Measurements from ENCODE around the gene RPS6KA2. TPM values are rescaled to one million over a fixed set of nuclear protein-coding genes. Genes with fewer than 3 reads are reported as not detected.

RPS6KA2 gene
- total RNA-seq, 1 experiment from 2014 or later, result 7.2 TPM

GRCh38 chr6:166504100-166504499 is 123.0 kb downstream of the RPS6KA2 start:
- H3K9ac ChIP-seq (ENCODE audit: low read length), result no peak overlapping the region
- DNase-seq, result no peak
- no peaks in the 10 kb centered on the region for H3K9me2 ChIP-seq (replicated peaks; ENCODE audit: insufficient read depth, low read length)
- peaks cover 17% of the 10 kb centered on the region for H3K4me1 ChIP-seq (ENCODE audit: low read length)
- no peak overlapping the region for H3K4me2 ChIP-seq (ENCODE audit: low read depth, low read length, poor library complexity, severe bottlenecking)
- no peak overlapping the region for H3K4me3 ChIP-seq (ENCODE audit: low read length)
- no peaks in the 10 kb centered on the region for H3K27me3 ChIP-seq (ENCODE audit: low read length)
- H4K20me1 ChIP-seq (ENCODE audit: insufficient read depth, low read depth, low read length), result no peaks in the 10 kb centered on the region
- no peak overlapping the region for H3K27ac ChIP-seq (ENCODE audit: low read length)
- no peaks in the 10 kb centered on the region for H3K9me3 ChIP-seq (ENCODE audit: low read length)
- no peaks in the 10 kb centered on the region for H3K36me3 ChIP-seq (ENCODE audit: insufficient read depth, low read length)
- H3K79me2 ChIP-seq (ENCODE audit: low read length), result no peaks in the 10 kb centered on the region
- no peak overlapping the region for H2AFZ ChIP-seq (ENCODE audit: low read length)

DNA sequence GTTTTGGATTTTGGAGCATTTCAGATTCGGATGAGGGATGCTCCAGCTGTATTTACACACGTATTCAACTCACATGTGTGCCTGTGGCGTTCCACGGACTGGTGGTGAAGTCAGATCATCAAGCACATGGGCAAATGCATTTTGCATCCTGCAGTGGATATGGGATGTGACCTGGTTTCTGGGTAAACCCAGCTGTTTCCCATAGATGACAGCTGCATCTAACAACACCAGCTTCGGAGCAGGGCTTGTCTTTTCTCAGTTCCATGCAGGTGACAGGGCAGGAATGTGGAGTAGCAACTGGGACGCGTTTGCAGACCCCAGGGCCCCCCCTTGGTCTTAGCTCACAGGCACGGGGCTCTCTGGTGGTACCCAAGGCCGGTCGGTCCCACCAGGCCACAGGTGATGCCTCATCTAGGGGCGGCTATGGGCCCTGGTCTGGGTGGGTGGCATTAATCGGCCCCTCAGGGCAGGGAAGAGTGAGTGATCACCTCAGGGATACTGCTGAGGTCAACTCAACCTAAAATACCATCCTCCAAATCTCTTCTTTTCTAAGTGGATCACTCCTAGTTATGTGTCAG is 123.8 kb downstream of the RPS6KA2 start:
- no peak overlapping the region for H3K27ac ChIP-seq (ENCODE audit: low read length)
- H3K36me3 ChIP-seq (ENCODE audit: insufficient read depth, low read length), result no peaks in the 10 kb centered on the region
- no peak overlapping the region for H3K4me2 ChIP-seq (ENCODE audit: low read depth, low read length, poor library complexity, severe bottlenecking)
- H3K27me3 ChIP-seq (ENCODE audit: low read length), result no peaks in the 10 kb centered on the region
- DNase-seq, result no peak
- no peaks in the 10 kb centered on the region for H4K20me1 ChIP-seq (ENCODE audit: insufficient read depth, low read depth, low read length)
- H3K4me3 ChIP-seq (ENCODE audit: low read length), result no peak overlapping the region
- peaks cover 17% of the 10 kb centered on the region for H3K4me1 ChIP-seq (ENCODE audit: low read length)
- H3K9ac ChIP-seq (ENCODE audit: low read length), result no peak overlapping the region
- no peaks in the 10 kb centered on the region for H3K9me3 ChIP-seq (ENCODE audit: low read length)
- no peaks in the 10 kb centered on the region for H3K79me2 ChIP-seq (ENCODE audit: low read length)
- H2AFZ ChIP-seq (ENCODE audit: low read length), result no peak overlapping the region
- no peaks in the 10 kb centered on the region for H3K9me2 ChIP-seq (replicated peaks; ENCODE audit: insufficient read depth, low read length)

GRCh38 chr6:166502453-166502852 is 124.6 kb downstream of the RPS6KA2 start:
- Histone ChIP-seq H3K27me3 (ENCODE audit: low read length) (no peaks in the 10 kb centered on the region), H3K9me3 (ENCODE audit: low read length) (no peaks in the 10 kb centered on the region), H3K27ac (ENCODE audit: low read length) (no peak overlapping the region), H3K9ac (ENCODE audit: low read length) (no peak overlapping the region), H2AFZ (ENCODE audit: low read length) (no peak overlapping the region), H3K36me3 (ENCODE audit: insufficient read depth, low read length) (no peaks in the 10 kb centered on the region), H3K79me2 (ENCODE audit: low read length) (no peaks in the 10 kb centered on the region), H4K20me1 (ENCODE audit: insufficient read depth, low read depth, low read length) (no peaks in the 10 kb centered on the region), H3K4me2 (ENCODE audit: low read depth, low read length, poor library complexity, severe bottlenecking) (no peak overlapping the region), H3K9me2 (replicated peaks; ENCODE audit: insufficient read depth, low read length) (no peaks in the 10 kb centered on the region), H3K4me1 (ENCODE audit: low read length) (peaks cover 17% of the 10 kb centered on the region), H3K4me3 (ENCODE audit: low read length) (no peak overlapping the region)
- DNase-seq, result no peak

DNA sequence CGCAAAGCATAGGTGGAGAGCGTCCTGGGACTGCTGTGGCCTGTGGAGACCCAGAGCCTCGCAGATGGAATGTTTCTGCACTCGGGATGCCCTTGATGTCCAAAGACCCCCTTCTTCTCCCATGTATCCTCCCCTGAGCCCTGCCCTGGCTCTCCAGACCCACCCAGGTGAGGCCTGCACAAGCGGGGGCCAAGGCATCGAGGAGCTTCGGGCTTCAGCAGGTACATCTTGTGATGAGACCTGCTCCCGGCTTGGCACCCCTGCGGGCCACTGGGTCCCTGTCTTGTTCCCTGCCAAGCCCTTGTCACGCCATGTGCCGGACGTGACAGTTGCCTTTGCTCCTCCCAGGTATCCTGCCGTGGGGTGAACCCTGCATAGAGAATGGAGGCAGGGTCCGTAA is 125.8 kb downstream of the RPS6KA2 start:
- Histone ChIP-seq H3K27me3 (ENCODE audit: low read length) (no peaks in the 10 kb centered on the region), H4K20me1 (ENCODE audit: insufficient read depth, low read depth, low read length) (no peaks in the 10 kb centered on the region), H3K36me3 (ENCODE audit: insufficient read depth, low read length) (no peaks in the 10 kb centered on the region), H3K4me2 (ENCODE audit: low read depth, low read length, poor library complexity, severe bottlenecking) (no peak overlapping the region), H2AFZ (ENCODE audit: low read length) (no peak overlapping the region), H3K9ac (ENCODE audit: low read length) (no peak overlapping the region), H3K9me3 (ENCODE audit: low read length) (no peaks in the 10 kb centered on the region), H3K79me2 (ENCODE audit: low read length) (no peaks in the 10 kb centered on the region), H3K4me1 (ENCODE audit: low read length) (peaks cover 17% of the 10 kb centered on the region), H3K9me2 (replicated peaks; ENCODE audit: insufficient read depth, low read length) (no peaks in the 10 kb centered on the region), H3K27ac (ENCODE audit: low read length) (no peak overlapping the region), H3K4me3 (ENCODE audit: low read length) (no peak overlapping the region)
- DNase-seq, result no peak

- Histone ChIP-seq H3K4me1 (ENCODE audit: low read length) (peaks cover 14% of the 10 kb centered on the region), H4K20me1 (ENCODE audit: insufficient read depth, low read depth, low read length) (no peaks in the 10 kb centered on the region), H3K4me2 (ENCODE audit: low read depth, low read length, poor library complexity, severe bottlenecking) (no peak overlapping the region), H2AFZ (ENCODE audit: low read length) (no peak overlapping the region), H3K79me2 (ENCODE audit: low read length) (no peaks in the 10 kb centered on the region), H3K9me2 (replicated peaks; ENCODE audit: insufficient read depth, low read length) (no peaks in the 10 kb centered on the region), H3K4me3 (ENCODE audit: low read length) (no peak overlapping the region), H3K9ac (ENCODE audit: low read length) (no peak overlapping the region), H3K27me3 (ENCODE audit: low read length) (no peaks in the 10 kb centered on the region), H3K36me3 (ENCODE audit: insufficient read depth, low read length) (no peaks in the 10 kb centered on the region), H3K9me3 (ENCODE audit: low read length) (no peaks in the 10 kb centered on the region), H3K27ac (ENCODE audit: low read length) (no peak overlapping the region)
- DNase-seq, result no peak
Measured at GRCh38 chr6:166500246-166500645, 126.8 kb downstream of the RPS6KA2 start.

DNA sequence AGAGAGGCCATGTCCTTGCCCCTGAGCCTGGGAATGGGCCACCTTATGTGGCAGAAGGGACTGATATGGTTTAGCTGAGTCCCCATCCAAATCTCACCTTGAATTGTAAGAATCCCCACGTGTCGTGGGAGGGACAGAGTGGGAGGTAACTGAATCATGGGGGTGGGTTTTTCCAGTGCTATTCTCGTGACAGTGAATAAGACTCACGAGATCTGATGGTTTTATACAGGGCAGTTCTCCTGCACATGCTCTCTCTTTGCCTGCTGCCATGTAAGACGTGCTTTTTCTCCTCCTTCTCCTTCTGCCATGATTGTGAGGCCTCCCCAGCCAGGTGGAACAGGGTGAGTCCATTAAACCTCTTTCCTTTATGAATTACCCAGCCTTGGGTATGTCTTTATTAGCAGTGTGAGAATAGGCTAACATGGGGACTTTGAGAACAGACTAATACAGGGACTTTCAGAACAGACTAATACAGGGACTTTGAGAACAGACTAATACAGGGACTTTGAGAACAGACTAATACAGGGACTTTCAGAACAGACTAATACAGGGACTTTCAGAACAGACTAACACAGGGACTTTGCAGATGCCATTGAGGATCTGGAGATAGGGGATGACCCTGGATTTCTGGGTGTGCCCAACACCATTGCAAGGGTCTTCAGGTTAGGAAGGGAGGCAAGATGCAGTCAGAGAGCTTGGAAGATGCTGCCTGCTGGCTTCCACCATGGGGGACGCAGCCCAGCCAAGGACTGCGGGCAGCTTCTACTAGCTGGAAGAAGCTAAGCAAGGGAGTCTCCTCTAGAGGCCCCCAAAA is 127.5 kb downstream of the RPS6KA2 start:
- no peaks in the 10 kb centered on the region for H3K9me2 ChIP-seq (replicated peaks; ENCODE audit: insufficient read depth, low read length)
- peaks cover 7% of the 10 kb centered on the region for H3K4me1 ChIP-seq (ENCODE audit: low read length)
- no peaks in the 10 kb centered on the region for H3K79me2 ChIP-seq (ENCODE audit: low read length)
- H3K9me3 ChIP-seq (ENCODE audit: low read length), result no peaks in the 10 kb centered on the region
- H3K4me2 ChIP-seq (ENCODE audit: low read depth, low read length, poor library complexity, severe bottlenecking), result no peak overlapping the region
- H2AFZ ChIP-seq (ENCODE audit: low read length), result no peak overlapping the region
- no peak overlapping the region for H3K27ac ChIP-seq (ENCODE audit: low read length)
- H3K9ac ChIP-seq (ENCODE audit: low read length), result no peak overlapping the region
- no peaks in the 10 kb centered on the region for H3K36me3 ChIP-seq (ENCODE audit: insufficient read depth, low read length)
- no peak overlapping the region for H3K4me3 ChIP-seq (ENCODE audit: low read length)
- no peaks in the 10 kb centered on the region for H4K20me1 ChIP-seq (ENCODE audit: insufficient read depth, low read depth, low read length)
- H3K27me3 ChIP-seq (ENCODE audit: low read length), result no peaks in the 10 kb centered on the region
- no peak for DNase-seq

DNA sequence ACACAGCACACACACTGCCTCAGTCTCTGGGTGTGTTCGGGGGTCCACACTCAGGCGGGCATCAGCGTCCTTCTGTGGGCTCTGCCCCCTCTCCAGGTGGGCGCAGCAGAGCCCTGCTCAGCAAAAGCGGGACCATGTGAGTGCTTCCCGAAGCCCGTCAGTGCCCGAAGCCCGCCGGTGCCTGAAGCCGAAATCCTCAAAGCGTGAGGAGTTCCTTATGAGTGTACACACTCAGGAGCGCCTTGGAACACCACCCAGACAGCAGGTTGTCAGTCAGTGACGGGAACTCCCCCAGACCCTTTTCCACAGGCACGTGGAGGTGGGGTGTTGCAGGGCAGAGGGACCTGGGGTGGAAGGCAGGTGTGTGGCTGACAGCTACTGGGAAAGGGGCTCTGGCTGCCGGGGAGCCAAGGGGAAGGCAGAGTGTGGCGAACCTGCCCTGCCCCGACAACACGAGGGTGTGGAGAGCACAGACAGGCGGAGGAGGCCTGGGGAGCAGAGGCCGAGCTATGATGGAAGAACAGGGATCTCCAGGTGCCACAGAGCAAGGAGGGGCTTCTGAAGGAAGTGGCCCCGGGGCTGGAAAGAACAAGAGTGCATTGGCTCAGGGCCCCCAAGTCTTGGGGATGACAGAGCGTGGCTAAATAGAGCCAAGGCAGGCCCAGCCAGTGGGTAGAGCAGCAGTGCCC is 128.2 kb downstream of the RPS6KA2 start:
- Histone ChIP-seq H2AFZ (ENCODE audit: low read length) (no peak overlapping the region), H3K4me2 (ENCODE audit: low read depth, low read length, poor library complexity, severe bottlenecking) (no peak overlapping the region), H3K4me3 (ENCODE audit: low read length) (no peak overlapping the region), H3K9me2 (replicated peaks; ENCODE audit: insufficient read depth, low read length) (no peaks in the 10 kb centered on the region), H3K36me3 (ENCODE audit: insufficient read depth, low read length) (no peaks in the 10 kb centered on the region), H4K20me1 (ENCODE audit: insufficient read depth, low read depth, low read length) (no peaks in the 10 kb centered on the region), H3K27ac (ENCODE audit: low read length) (no peak overlapping the region), H3K27me3 (ENCODE audit: low read length) (no peaks in the 10 kb centered on the region), H3K9ac (ENCODE audit: low read length) (no peak overlapping the region), H3K4me1 (ENCODE audit: low read length) (no peaks in the 10 kb centered on the region), H3K79me2 (ENCODE audit: low read length) (no peaks in the 10 kb centered on the region), H3K9me3 (ENCODE audit: low read length) (no peaks in the 10 kb centered on the region)
- no peak for DNase-seq

- Histone ChIP-seq H3K36me3 (ENCODE audit: insufficient read depth, low read length) (no peaks in the 10 kb centered on the region), H3K4me2 (ENCODE audit: low read depth, low read length, poor library complexity, severe bottlenecking) (no peak overlapping the region)
- DNase-seq, result no peak
Measured at GRCh38 chr6:166498228-166498627, 128.8 kb downstream of the RPS6KA2 start.

More at GRCh38 chr6:166498228-166498627, 128.8 kb downstream of the RPS6KA2 start:
- H3K9me3 ChIP-seq (ENCODE audit: low read length), result no peaks in the 10 kb centered on the region
- H3K4me3 ChIP-seq (ENCODE audit: low read length), result no peak overlapping the region
- no peaks in the 10 kb centered on the region for H3K9me2 ChIP-seq (replicated peaks; ENCODE audit: insufficient read depth, low read length)
- no peaks in the 10 kb centered on the region for H4K20me1 ChIP-seq (ENCODE audit: insufficient read depth, low read depth, low read length)
- no peak overlapping the region for H2AFZ ChIP-seq (ENCODE audit: low read length)
- H3K27ac ChIP-seq (ENCODE audit: low read length), result no peak overlapping the region
- H3K27me3 ChIP-seq (ENCODE audit: low read length), result no peaks in the 10 kb centered on the region
- H3K4me1 ChIP-seq (ENCODE audit: low read length), result no peaks in the 10 kb centered on the region
- H3K79me2 ChIP-seq (ENCODE audit: low read length), result no peaks in the 10 kb centered on the region
- H3K9ac ChIP-seq (ENCODE audit: low read length), result no peak overlapping the region
